GM12892 (cell line): ENCODE measurements around the gene CEP83.

ENCODE experiments used
- POLR2A ChIP-seq: IDR thresholded peaks from 2 replicates; pipeline ENCODE4 v1.6.1; 2011; ENCODE audit warnings: low read depth, low read length, control low read depth
- TAF1 ChIP-seq: IDR thresholded peaks from 2 replicates; pipeline ENCODE4 v1.6.1; 2011; ENCODE audit warnings: low read depth, mild to moderate bottlenecking, control low read depth, low read length, borderline replicate concordance

GRCh38 chr12:94401326-94401725 is 58.3 kb downstream of the CEP83 start:
- TF ChIP-seq POLR2A (no peak), TAF1 (no peak)
